K562 (cell line): ENCODE data around the gene LPCAT1. TPM values are rescaled to one million over a fixed set of nuclear protein-coding genes. Genes with fewer than 3 reads are reported as not detected.

ENCODE experiments used
- ATAC-seq: fragments of 200-7000 bp; cut with Tn5 transposase; 3 replicates; pipeline ENCODE4 v1.9.1; 2020; ENCODE audit warnings: moderate library complexity
- BruUV-seq: library from RNA; stranded (reverse); fragments of 400-500 nt; replicated peaks from 2 replicates; lab custom pipeline; 2021; lab: Mats Ljungman, UMichigan
- CTCF ChIA-PET: fragments of 300-600 bp; formaldehyde crosslinking; extraction: SDS; loops from one replicate; lab custom pipeline; 2021; ENCODE audit warnings: low intra/inter-chr PET ratio; lab: Yijun Ruan, JAX
- POLR2A ChIA-PET: fragments of 300-600, 350-650 bp; sonication (Branson Sonifier 250); formaldehyde crosslinking; extraction: SDS; loops from one replicate; lab custom pipeline; 2021; ENCODE audit warnings: antibody characterized with exemption, inconsistent platforms; lab: Yijun Ruan, JAX
- DNase-seq, 4 experiments: peaks; one replicate each; pipeline versions ENCODE4 v3.0.0 to v3.0.0-alpha.2; 2011 to 2018; ENCODE audit warnings: low spot score in 3 of 4, mixed read lengths in 3 of 4; ENCODE audit errors: extremely low read depth in 1 of 4
- FAIRE-seq: peaks from 2 replicates; lab custom pipeline; 2011; peaks lifted over from hg19 to GRCh38; lab: Jason Lieb, UNC
- H2AFZ ChIP-seq: 2 replicates; pipeline ENCODE4 v1.6.0; 2011; ENCODE audit warnings: low read depth, low read length, control low read depth, inconsistent platforms
- H3K27ac ChIP-seq: fragments of 200-600 bp; 3 replicates; pipeline ENCODE4 v1.8.0; 2011; ENCODE audit warnings: low read depth, mild to moderate bottlenecking, control low read depth, inconsistent platforms, low read length, moderate library complexity, mixed read lengths; ENCODE audit errors: extremely low read depth
- H3K27me3 ChIP-seq, 2 experiments: fragments of 300-600 bp in 1 of 2; 2 replicates in 1 of 2; 3 replicates in 1 of 2; pipeline versions ENCODE4 v1.6.0 to v1.8.0; 2011; ENCODE audit warnings: inconsistent platforms in 2 of 2, low read length in 2 of 2, mild to moderate bottlenecking in 1 of 2, mixed read lengths in 1 of 2, moderate library complexity in 1 of 2; ENCODE audit not compliant: control insufficient read depth in 2 of 2, insufficient read depth in 2 of 2
- H3K36me3 ChIP-seq: fragments of 300-600 bp; 3 replicates; pipeline ENCODE4 v1.8.0; 2011; ENCODE audit warnings: mild to moderate bottlenecking, low read length, inconsistent platforms; ENCODE audit not compliant: control insufficient read depth, insufficient read depth
- H3K4me1 ChIP-seq, 2 experiments: fragments of 200-600 bp in 1 of 2; replicated peaks in 1 of 2; 2 replicates in 1 of 2; 3 replicates in 1 of 2; pipeline versions ENCODE4 v1.5.1 to v1.8.0; 2011; ENCODE audit warnings: inconsistent platforms in 2 of 2, low read length in 2 of 2, mild to moderate bottlenecking in 1 of 2, mixed read lengths in 1 of 2, moderate library complexity in 1 of 2; ENCODE audit not compliant: control insufficient read depth in 2 of 2, insufficient read depth in 2 of 2
- H3K4me2 ChIP-seq: 2 replicates; pipeline ENCODE4 v1.6.1; 2011; ENCODE audit warnings: low read length, control low read depth, inconsistent platforms, mixed read lengths; ENCODE audit not compliant: insufficient read depth
- H3K4me3 ChIP-seq: fragments of 200-600 bp; sonication (generic), shearing (Covaris generic); 2 replicates; pipeline ENCODE4 v1.5.1; 2016; ENCODE audit warnings: control low read depth, inconsistent platforms
- H3K79me2 ChIP-seq: fragments of 200-600 bp; 3 replicates; pipeline ENCODE4 v1.8.0; 2011; ENCODE audit warnings: low read length, inconsistent platforms; ENCODE audit not compliant: control insufficient read depth, insufficient read depth
- H3K9ac ChIP-seq, 2 experiments: 2 replicates each; pipeline versions ENCODE4 v1.6.0 to v1.6.1; 2011; ENCODE audit warnings: low read depth in 2 of 2, low read length in 2 of 2, control low read depth in 1 of 2, inconsistent platforms in 1 of 2, mild to moderate bottlenecking in 1 of 2, mixed read lengths in 1 of 2; ENCODE audit not compliant: insufficient read depth in 1 of 2
- H3K9me1 ChIP-seq: one replicate; pipeline ENCODE4 v1.6.0; 2011; ENCODE audit warnings: inconsistent platforms, mild to moderate bottlenecking, low read length, moderate library complexity; ENCODE audit not compliant: control insufficient read depth, insufficient read depth
- H3K9me3 ChIP-seq: replicated peaks from 2 replicates; pipeline ENCODE4 v1.5.1; 2011; ENCODE audit warnings: low read depth, low read length, inconsistent platforms; ENCODE audit not compliant: control insufficient read depth, insufficient read depth
- H4K20me1 ChIP-seq: replicated peaks from 2 replicates; pipeline ENCODE4 v1.6.1; 2011; ENCODE audit warnings: low read length, inconsistent platforms, mixed read lengths; ENCODE audit not compliant: control insufficient read depth, insufficient read depth
- CCNT2 ChIP-seq: IDR thresholded peaks from 2 replicates; pipeline ENCODE4 v1.6.1; 2011; ENCODE audit warnings: borderline replicate concordance, low read depth, mild to moderate bottlenecking, moderate library complexity, mixed read lengths, low read length; ENCODE audit not compliant: insufficient read length; ENCODE audit errors: extremely low read depth
- FOXK2 ChIP-seq, 2 experiments: fragments of 450-650 bp; IDR thresholded peaks in 1 of 2; conservative IDR thresholded peaks in 1 of 2; 2 replicates each; pipeline ENCODE4 v1.6.1; 2016; ENCODE audit warnings: low read depth in 2 of 2, mild to moderate bottlenecking in 1 of 2
- GABPB2 ChIP-seq: fragments of 250-450 bp; sonication (Bioruptor Pico); conservative IDR thresholded peaks from 2 replicates; pipeline ENCODE4 v1.5.1; 2021; ENCODE audit warnings: mild to moderate bottlenecking
- GATA2 ChIP-seq: sonication (generic); formaldehyde crosslinking; IDR thresholded peaks from 2 replicates; pipeline ENCODE4 v1.4.0; 2020; ENCODE audit warnings: mild to moderate bottlenecking, missing genetic modification reagents
- MAFF ChIP-seq: IDR thresholded peaks from 2 replicates; pipeline ENCODE4 v1.6.1; 2012; ENCODE audit warnings: low read length, improper control_type of control experiment
- NBN ChIP-seq: fragments of 450-650 bp; IDR thresholded peaks from 2 replicates; pipeline ENCODE4 v1.6.1; 2016; ENCODE audit warnings: low read depth, mild to moderate bottlenecking
- PTBP1 ChIP-seq: fragments of 200-400 bp; formaldehyde crosslinking; IDR thresholded peaks from 2 replicates; pipeline ENCODE4 v1.6.1; 2017; ENCODE audit warnings: low read depth, low read length
- ZNF407 ChIP-seq: fragments of 450-650 bp; IDR thresholded peaks from 2 replicates; pipeline ENCODE4 v1.6.1; 2016; ENCODE audit warnings: low read depth
- WGBS: fragments of 100-300 bp; shearing (Covaris generic); methylation state at CpG from one replicate; pipeline ENCODE4 v1.1.6; 2016; ENCODE audit warnings: low coverage, mixed read lengths; ENCODE audit not compliant: insufficient coverage; ENCODE audit errors: missing lambda C conversion rate; 5-methylcytosine and 5-hydroxymethylcytosine counted together
- in situ Hi-C: fragments of 300-500 bp; cut with MboI; formaldehyde crosslinking; loops from 4 replicates; pipeline ENCODE4 v1.15.0; 2018; ENCODE audit warnings: inconsistent platforms, mixed read lengths
- intact Hi-C: fragments of 100-400 bp; cut with micrococcal nuclease; formaldehyde crosslinking; loops from 2 replicates; pipeline ENCODE4 v1.14.2; 2022
- polyA plus RNA-seq, 8 experiments: library from polyadenylated mRNA; depleted of rRNA in 4 of 8; stranded (reverse) in 5 of 8; unstranded in 3 of 8; fragments of >200 nt; fragmentation: Nextera tagmentation in 2 of 8; fragmentation: Illumina TruSeq in 1 of 8; extraction: Ambion mirVana in 2 of 8; extraction: Trizol in 1 of 8; gene quantifications; 2 replicates each; pipeline versions ENCODE4 v1.2.1 to v1.2.3, GENCODE V29; 2011 to 2014; ENCODE audit warnings: inconsistent platforms in 1 of 8, missing spikeins in 1 of 8
- total RNA-seq, 7 experiments: library from RNA; depleted of rRNA in 6 of 7; stranded (reverse); fragments of >200 nt in 6 of 7; fragmentation: Illumina TruSeq in 2 of 7; extraction: Trizol in 2 of 7; gene quantifications; 2 replicates each; pipeline versions ENCODE4 v1.2.1 to v1.2.3, GENCODE V29; 2011 to 2021; ENCODE audit warnings: low replicate concordance in 1 of 7

LPCAT1 gene
- total and polyA plus RNA-seq, 9 of the 15 experiments (the other 6 are each of a cell fraction or from before 2014, with no cell fraction given) = 0.14 to 18.4 (median 13.9) TPM

DNA sequence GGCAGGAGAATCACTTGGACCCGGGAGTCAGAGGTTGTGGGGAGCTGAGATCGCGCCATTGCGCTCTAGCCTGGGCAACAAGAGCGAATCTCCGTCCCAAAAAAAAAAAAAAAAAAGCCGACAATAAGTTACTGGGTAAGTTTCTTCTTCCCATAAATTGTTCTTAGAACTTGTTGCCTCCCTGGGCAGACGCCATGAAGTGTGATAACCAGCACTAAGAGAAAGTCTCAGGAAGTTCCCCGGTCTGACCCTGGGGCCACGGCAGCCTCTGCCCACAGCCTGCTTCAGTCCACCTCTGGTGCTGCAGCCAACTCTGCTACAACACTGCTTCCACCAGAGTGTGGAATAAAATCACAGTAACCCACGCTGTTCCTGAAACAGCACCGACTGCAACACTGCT, 19.1 kb downstream of the LPCAT1 start (continued):
- TF ChIP-seq PTBP1 (no peak), CCNT2 (no peak)
- TF ChIP-seq, all 486 proteins: peak for 0

DNA sequence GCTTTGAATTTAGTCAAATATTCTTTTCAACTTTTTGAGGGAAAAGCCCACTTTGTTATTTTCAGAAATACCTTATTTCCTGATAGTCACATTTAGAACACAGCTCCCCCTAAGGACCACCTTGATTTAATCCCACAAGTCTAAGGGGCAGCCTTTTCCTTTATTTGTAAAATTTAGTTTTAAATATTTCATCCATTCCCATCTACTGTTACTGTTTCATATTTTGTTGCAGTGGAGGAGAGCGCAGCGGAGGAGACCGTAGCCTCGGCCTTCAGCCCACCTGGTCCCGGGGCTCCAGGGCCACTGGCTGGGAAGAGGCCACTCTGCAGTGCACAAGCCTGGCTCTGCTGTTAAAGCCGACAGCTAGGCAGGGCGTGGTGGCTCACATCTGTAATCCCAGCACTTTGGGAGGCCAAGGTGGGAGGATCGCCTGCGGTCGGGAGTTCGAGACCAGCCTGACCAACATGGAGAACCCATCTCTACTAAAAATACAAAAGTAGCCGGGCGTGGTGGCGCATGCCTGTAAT, 19.6 kb downstream of the LPCAT1 start:
- H3K9me1 ChIP-seq = peaks cover 3% of the 10 kb centered on the region
- H3K36me3 ChIP-seq = no peaks in the 10 kb centered on the region
- H3K4me3 ChIP-seq = no peak overlapping the region
- no peak overlapping the region for H2AFZ ChIP-seq
- FAIRE-seq (no peak), DNase-seq (no peak), ATAC-seq (no peak)
- in situ Hi-C loops (no loop called here), intact Hi-C loops (no loop called here)
- no peak overlapping the region for H3K4me2 ChIP-seq
- CTCF ChIA-PET = no interaction called here
- peaks cover 2% of the 10 kb centered on the region; the same call in 1 of the 3 replicates for H3K79me2 ChIP-seq
- peaks cover 53% of the 10 kb centered on the region for H4K20me1 ChIP-seq
- no TSS peak for BruUV-seq
- 61% methylated on average over 14 of the region's 14 CpGs for WGBS
- POLR2A ChIA-PET = interaction anchor here (1.7 to 1.8 kb wide), 2 partner anchors 8 to 20 kb away, joined by 6 to 9 read pairs; no protein-coding TSS in a partner anchor
- peak overlapping the region in 1 of 2 experiments; percentile 60; a peak in 1 of 4 replicates for H3K9ac ChIP-seq
- H3K27ac ChIP-seq = no peak overlapping the region
- H3K27me3 ChIP-seq = no peaks in the 10 kb centered on the region
- TF ChIP-seq FOXK2 (conservative IDR thresholded peaks at IDR 0.05 in 1 of 2, IDR thresholded peaks at IDR 0.05 in 1 of 2; ENCODE audit: low read depth in 2 of 2) (no peak), NBN (no peak), MAFF (no peak), GATA2 (CRISPR knock-in tag) (no peak), ZNF407 (no peak), GABPB2 (CRISPR knock-in tag) (no peak)
- no peaks in the 10 kb centered on the region for H3K9me3 ChIP-seq
- H3K4me1 ChIP-seq = peaks cover 18 to 57% of the 10 kb centered on the region in 2 experiments; a peak in 4 of 5 replicates
